HEK293 (cell line): ENCODE measurements around the gene CAMK2N2.
"Not testable (repeated sequence)": the region's sequence is repeated elsewhere in the genome, so short reads cannot be mapped to it uniquely, and the experiment has no call there.

Experiments used
- KLF16 ChIP-seq: fragments of 450-650 bp; formaldehyde crosslinking; IDR thresholded peaks from 2 replicates; pipeline ENCODE4 v1.5.1; 2017; ENCODE audit warnings: missing biosample characterization, missing genetic modification characterization
- PRDM1 ChIP-seq: fragments of 450-650 bp; formaldehyde crosslinking; IDR thresholded peaks from 2 replicates; pipeline ENCODE4; 2016; ENCODE audit warnings: missing biosample characterization, missing genetic modification characterization
- YY1 ChIP-seq: fragments of 450-650 bp; formaldehyde crosslinking; IDR thresholded peaks from 2 replicates; pipeline ENCODE4 v1.5.1; 2018; ENCODE audit warnings: missing biosample characterization, missing genetic modification characterization
- ZNF174 ChIP-seq: fragments of 450-650 bp; formaldehyde crosslinking; IDR thresholded peaks from 2 replicates; pipeline ENCODE4 v1.5.0; 2017; ENCODE audit warnings: missing biosample characterization, mild to moderate bottlenecking, missing genetic modification characterization
- ZNF704 ChIP-seq: fragments of 450-650 bp; formaldehyde crosslinking; IDR thresholded peaks from 2 replicates; pipeline ENCODE4 v1.5.1; 2016; ENCODE audit warnings: missing biosample characterization, missing genetic modification characterization
- ZNF747 ChIP-seq: fragments of 450-650 bp; formaldehyde crosslinking; IDR thresholded peaks from 2 replicates; pipeline ENCODE4 v1.5.1; 2016; ENCODE audit warnings: missing biosample characterization, missing genetic modification characterization
- ZSCAN30 ChIP-seq: fragments of 450-650 bp; IDR thresholded peaks from 2 replicates; pipeline ENCODE4 v1.5.1; 2018; ENCODE audit warnings: missing biosample characterization, mild to moderate bottlenecking, missing genetic modification characterization, moderate library complexity
- TF ChIP-seq, protein P1 (sequence below): fragments of 450-650 bp; formaldehyde crosslinking; IDR thresholded peaks from 2 replicates; pipeline ENCODE4 v1.5.1; 2016; ENCODE audit warnings: missing biosample characterization, missing genetic modification characterization

- TF ChIP-seq, protein P1, sequence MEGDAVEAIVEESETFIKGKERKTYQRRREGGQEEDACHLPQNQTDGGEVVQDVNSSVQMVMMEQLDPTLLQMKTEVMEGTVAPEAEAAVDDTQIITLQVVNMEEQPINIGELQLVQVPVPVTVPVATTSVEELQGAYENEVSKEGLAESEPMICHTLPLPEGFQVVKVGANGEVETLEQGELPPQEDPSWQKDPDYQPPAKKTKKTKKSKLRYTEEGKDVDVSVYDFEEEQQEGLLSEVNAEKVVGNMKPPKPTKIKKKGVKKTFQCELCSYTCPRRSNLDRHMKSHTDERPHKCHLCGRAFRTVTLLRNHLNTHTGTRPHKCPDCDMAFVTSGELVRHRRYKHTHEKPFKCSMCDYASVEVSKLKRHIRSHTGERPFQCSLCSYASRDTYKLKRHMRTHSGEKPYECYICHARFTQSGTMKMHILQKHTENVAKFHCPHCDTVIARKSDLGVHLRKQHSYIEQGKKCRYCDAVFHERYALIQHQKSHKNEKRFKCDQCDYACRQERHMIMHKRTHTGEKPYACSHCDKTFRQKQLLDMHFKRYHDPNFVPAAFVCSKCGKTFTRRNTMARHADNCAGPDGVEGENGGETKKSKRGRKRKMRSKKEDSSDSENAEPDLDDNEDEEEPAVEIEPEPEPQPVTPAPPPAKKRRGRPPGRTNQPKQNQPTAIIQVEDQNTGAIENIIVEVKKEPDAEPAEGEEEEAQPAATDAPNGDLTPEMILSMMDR (tag by site-specific recombination), result not testable (repeated sequence)
- TF ChIP-seq KLF16 (tag by site-specific recombination); ZNF704 (tag by site-specific recombination); ZSCAN30 (tag by site-specific recombination); ZNF747 (tag by site-specific recombination); YY1; ZNF174 (tag by site-specific recombination); PRDM1 (tag by site-specific recombination): not testable (repeated sequence)
These were observed 5.9 kb upstream of the CAMK2N2 start for GRCh38 chr3:184267249-184267648.
